DOHH2 (cell line): ENCODE data around the gene ZNF532.
"Not testable (repeated sequence)": the region's sequence is repeated elsewhere in the genome, so short reads cannot be mapped to it uniquely, and the experiment has no call there.

ENCODE experiments used
- H3F3A ChIP-seq: fragments of 200-600 bp; sonication (generic), shearing (Covaris generic); 2 replicates; pipeline ENCODE4 v1.6.0; 2016; ENCODE audit warnings: antibody characterized with exemption, mild to moderate bottlenecking; ENCODE audit not compliant: control insufficient read depth, insufficient read depth
- H3K27ac ChIP-seq: fragments of 200-600 bp; sonication (generic); 2 replicates; pipeline ENCODE4 v1.5.1; 2014; ENCODE audit warnings: low read depth, mild to moderate bottlenecking, low read length, moderate library complexity
- H3K27me3 ChIP-seq: fragments of 200-600 bp; sonication (generic); 2 replicates; pipeline ENCODE4 v1.6.1; 2014; ENCODE audit warnings: mild to moderate bottlenecking, low read length, mixed read lengths; ENCODE audit not compliant: control insufficient read depth
- H3K36me3 ChIP-seq: fragments of 200-600 bp; sonication (generic); 2 replicates; pipeline ENCODE4 v1.6.1; 2014; ENCODE audit warnings: mild to moderate bottlenecking, low read length, moderate library complexity, mixed read lengths; ENCODE audit not compliant: control insufficient read depth
- H3K4me1 ChIP-seq: fragments of 200-600 bp; sonication (generic); 2 replicates; pipeline ENCODE4 v1.6.1; 2014; ENCODE audit warnings: mild to moderate bottlenecking, low read length, mixed read lengths; ENCODE audit not compliant: control insufficient read depth
- H3K4me2 ChIP-seq: fragments of 200-600 bp; sonication (generic); 2 replicates; pipeline ENCODE4 v1.6.0; 2014; ENCODE audit warnings: mild to moderate bottlenecking, low read length, moderate library complexity
- H3K4me3 ChIP-seq: fragments of 200-600 bp; sonication (generic); 2 replicates; pipeline ENCODE4 v1.5.1; 2014; ENCODE audit warnings: mild to moderate bottlenecking, low read length, mixed read lengths
- H3K79me2 ChIP-seq: fragments of 200-600 bp; sonication (generic); 2 replicates; pipeline ENCODE4 v1.6.1; 2014; ENCODE audit warnings: mild to moderate bottlenecking, low read length, mixed read lengths; ENCODE audit not compliant: control insufficient read depth
- H3K9me2 ChIP-seq: fragments of 200-600 bp; sonication (generic); replicated peaks from 2 replicates; pipeline ENCODE4 v1.6.1; 2014; ENCODE audit warnings: mild to moderate bottlenecking, low read length, mixed read lengths; ENCODE audit not compliant: control insufficient read depth
- H3K9me3 ChIP-seq: fragments of 200-600 bp; sonication (generic); 2 replicates; pipeline ENCODE4 v1.6.1; 2014; ENCODE audit warnings: antibody characterized with exemption, low read length, mixed read lengths; ENCODE audit not compliant: control insufficient read depth, insufficient read depth
- H4K20me1 ChIP-seq: fragments of 200-600 bp; sonication (generic); 2 replicates; pipeline ENCODE4 v1.6.0; 2014; ENCODE audit warnings: low read depth, mild to moderate bottlenecking, antibody characterized with exemption, low read length, moderate library complexity; ENCODE audit not compliant: control insufficient read depth, insufficient read depth
- EZH2phosphoT487 ChIP-seq: fragments of 200-600 bp; sonication (generic); IDR thresholded peaks from 2 replicates; pipeline ENCODE4 v1.6.1; 2017; ENCODE audit warnings: borderline replicate concordance, mild to moderate bottlenecking, antibody characterized with exemption, low read length, moderate library complexity, mixed read lengths
- TF ChIP-seq, protein P1 (sequence below): fragments of 200-600 bp; sonication (generic); IDR thresholded peaks from one replicate; pipeline ENCODE4 v1.5.1; 2014; ENCODE audit warnings: antibody characterized with exemption, mild to moderate bottlenecking, low read depth, low read length; ENCODE audit not compliant: poor library complexity, severe bottlenecking

The ZNF532 gene

DNA sequence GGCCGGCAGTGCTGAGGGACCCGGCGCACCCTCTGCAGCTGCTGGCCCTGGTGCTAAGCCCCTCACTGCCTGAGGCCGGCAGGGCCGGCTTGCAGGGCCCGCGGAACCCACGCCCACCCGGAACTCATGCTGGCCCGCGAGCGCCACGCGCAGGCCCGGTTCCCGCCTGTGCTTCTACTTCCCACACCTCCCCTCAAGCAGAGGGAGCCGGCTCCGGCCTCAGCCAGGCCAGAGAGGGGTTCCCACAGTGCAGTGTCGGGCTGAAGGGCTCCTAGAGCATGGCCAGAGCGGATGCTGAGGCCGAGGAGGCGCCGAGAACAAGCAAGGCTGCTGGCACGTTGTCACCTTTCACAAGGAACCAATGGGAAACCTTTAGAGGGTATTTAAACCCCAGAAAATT, 36.8 kb upstream of the ZNF532 start:
- Histone ChIP-seq H3K27me3 (no peaks in the 10 kb centered on the region), H3K79me2 (no peaks in the 10 kb centered on the region), H3K36me3 (no peaks in the 10 kb centered on the region), H3K4me3 (no peak overlapping the region), H3K9me2 (no peaks in the 10 kb centered on the region), H3K4me1 (no peaks in the 10 kb centered on the region), H3K27ac (no peak overlapping the region), H3K9me3 (peaks cover 4% of the 10 kb centered on the region; the same call in 1 of the 2 replicates), H3K4me2 (no peak overlapping the region), H3F3A (no peaks in the 10 kb centered on the region), H4K20me1 (no peaks in the 10 kb centered on the region)
- TF ChIP-seq, protein P1, sequence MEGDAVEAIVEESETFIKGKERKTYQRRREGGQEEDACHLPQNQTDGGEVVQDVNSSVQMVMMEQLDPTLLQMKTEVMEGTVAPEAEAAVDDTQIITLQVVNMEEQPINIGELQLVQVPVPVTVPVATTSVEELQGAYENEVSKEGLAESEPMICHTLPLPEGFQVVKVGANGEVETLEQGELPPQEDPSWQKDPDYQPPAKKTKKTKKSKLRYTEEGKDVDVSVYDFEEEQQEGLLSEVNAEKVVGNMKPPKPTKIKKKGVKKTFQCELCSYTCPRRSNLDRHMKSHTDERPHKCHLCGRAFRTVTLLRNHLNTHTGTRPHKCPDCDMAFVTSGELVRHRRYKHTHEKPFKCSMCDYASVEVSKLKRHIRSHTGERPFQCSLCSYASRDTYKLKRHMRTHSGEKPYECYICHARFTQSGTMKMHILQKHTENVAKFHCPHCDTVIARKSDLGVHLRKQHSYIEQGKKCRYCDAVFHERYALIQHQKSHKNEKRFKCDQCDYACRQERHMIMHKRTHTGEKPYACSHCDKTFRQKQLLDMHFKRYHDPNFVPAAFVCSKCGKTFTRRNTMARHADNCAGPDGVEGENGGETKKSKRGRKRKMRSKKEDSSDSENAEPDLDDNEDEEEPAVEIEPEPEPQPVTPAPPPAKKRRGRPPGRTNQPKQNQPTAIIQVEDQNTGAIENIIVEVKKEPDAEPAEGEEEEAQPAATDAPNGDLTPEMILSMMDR, result no peak
- TF ChIP-seq EZH2phosphoT487, result no peak

DNA sequence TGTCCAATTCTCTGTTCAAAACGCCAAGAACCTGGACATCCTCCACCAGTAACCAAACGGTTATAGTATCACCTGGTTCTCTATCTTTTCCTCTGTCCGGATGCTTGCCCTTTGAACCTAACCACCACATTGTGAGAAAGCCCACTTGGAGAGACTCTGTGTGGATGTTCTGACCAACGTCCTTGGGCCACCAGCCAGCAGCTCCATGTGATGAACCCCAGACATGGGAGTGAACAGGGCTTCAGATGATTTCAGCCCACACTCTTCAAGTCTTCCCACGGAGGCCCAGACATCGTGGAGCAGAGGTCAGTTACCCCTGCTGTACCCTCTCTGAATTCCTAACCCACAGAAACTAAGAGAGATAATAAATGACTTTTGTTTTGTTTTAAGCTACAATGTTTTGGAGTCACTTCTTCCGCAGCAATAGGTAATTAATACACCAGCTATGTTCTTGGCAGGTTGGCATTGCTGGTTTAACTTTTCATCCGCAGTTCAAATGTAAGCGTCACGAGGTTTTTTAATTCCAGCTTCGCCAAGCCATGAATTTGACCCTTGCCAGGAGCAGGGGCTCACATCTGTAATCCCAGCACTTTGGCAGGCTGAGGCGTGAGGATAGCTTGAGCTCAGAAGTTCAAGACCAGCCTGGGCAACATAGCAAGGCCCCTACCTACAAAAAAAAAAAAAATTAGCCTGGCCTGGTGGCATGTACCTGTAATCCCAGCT, 36.1 kb upstream of the ZNF532 start:
- no peaks in the 10 kb centered on the region for H3K9me2 ChIP-seq

DNA sequence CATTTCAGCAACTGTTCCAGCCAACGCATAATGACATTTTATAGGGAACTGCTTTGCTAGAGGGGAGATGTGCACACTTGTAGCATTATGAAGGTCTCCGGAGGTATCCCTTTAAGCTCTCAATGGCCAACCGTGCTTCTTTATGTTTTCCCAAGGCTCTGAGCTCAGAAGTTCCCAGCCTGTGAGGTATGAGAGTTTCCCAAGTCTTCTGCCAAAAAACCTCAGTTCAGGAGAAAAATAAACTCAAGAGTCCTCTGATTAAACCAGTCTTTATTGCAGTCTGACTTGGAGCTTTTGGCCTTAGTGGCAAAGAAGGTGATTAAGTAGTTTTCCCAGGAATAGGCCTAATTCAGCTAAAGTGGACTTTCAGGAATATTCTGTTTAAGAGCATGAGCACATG, 35.4 kb upstream of the ZNF532 start:
- TF ChIP-seq EZH2phosphoT487, result no peak
- TF ChIP-seq, protein P1, result no peak
- no peak overlapping the region for H3K4me2 ChIP-seq
- H3K27ac ChIP-seq, result no peak overlapping the region

More for the DNA sequence above, 36.1 kb upstream of the ZNF532 start:
- TF ChIP-seq EZH2phosphoT487, result no peak
- TF ChIP-seq, protein P1, result no peak
- Histone ChIP-seq H3K27ac (no peak overlapping the region), H3F3A (no peaks in the 10 kb centered on the region), H3K9me3 (peaks cover 4% of the 10 kb centered on the region; the same call in 1 of the 2 replicates), H3K79me2 (no peaks in the 10 kb centered on the region), H3K4me1 (no peaks in the 10 kb centered on the region), H3K4me3 (no peak overlapping the region), H3K27me3 (no peaks in the 10 kb centered on the region), H4K20me1 (no peaks in the 10 kb centered on the region), H3K36me3 (no peaks in the 10 kb centered on the region), H3K4me2 (no peak overlapping the region)

DNA sequence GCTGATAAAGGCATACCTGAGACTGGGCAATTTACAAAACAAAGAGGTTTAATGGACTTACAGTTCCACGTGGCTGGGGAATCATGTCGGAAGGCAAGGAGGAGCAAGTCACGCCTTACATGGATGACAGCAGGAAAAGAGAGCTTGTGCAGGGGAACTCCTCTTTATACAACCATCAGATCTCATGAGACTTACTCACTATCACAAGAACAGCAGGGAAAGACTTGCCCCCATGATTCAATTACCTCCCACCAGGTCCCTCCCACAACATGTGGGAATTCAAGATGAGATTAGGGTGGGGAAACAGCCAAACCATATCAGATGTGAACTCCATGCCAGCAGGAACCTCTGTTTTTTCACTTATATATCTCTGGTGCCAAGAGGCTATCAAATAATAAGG, 34.8 kb upstream of the ZNF532 start:
- not testable (repeated sequence) for H3K79me2 ChIP-seq, H3K36me3 ChIP-seq, H4K20me1 ChIP-seq, H3K27ac ChIP-seq, H3K4me2 ChIP-seq, H3K27me3 ChIP-seq, H3K9me3 ChIP-seq, H3F3A ChIP-seq, H3K9me2 ChIP-seq, H3K4me3 ChIP-seq, H3K4me1 ChIP-seq

More for the DNA sequence above, 35.4 kb upstream of the ZNF532 start:
- H3F3A ChIP-seq, result no peaks in the 10 kb centered on the region
- H3K4me3 ChIP-seq, result no peak overlapping the region
- peaks cover 4% of the 10 kb centered on the region; the same call in 1 of the 2 replicates for H3K9me3 ChIP-seq
- H3K27me3 ChIP-seq, result no peaks in the 10 kb centered on the region
- H3K36me3 ChIP-seq, result no peaks in the 10 kb centered on the region
- H3K4me1 ChIP-seq, result no peaks in the 10 kb centered on the region
- no peaks in the 10 kb centered on the region for H3K79me2 ChIP-seq
- H3K9me2 ChIP-seq, result no peaks in the 10 kb centered on the region
- H4K20me1 ChIP-seq, result no peaks in the 10 kb centered on the region
